Activated CD4-positive, alpha-beta T cell treated with anti-CD3 and anti-CD28 coated beads for 36 hours (primary cell): ENCODE measurements around the gene UBE3A. TPM values are rescaled to one million over a fixed set of nuclear protein-coding genes. Genes with fewer than 3 reads are reported as not detected.

Experiments used
- ATAC-seq: fragments of 200-7000 bp; cut with Tn5 transposase; one replicate; pipeline ENCODE4 v1.10.0; 2021; ENCODE audit warnings: mild to moderate bottlenecking, moderate library complexity
- CTCF ChIA-PET: fragments of 350-600 bp; sonication (Branson Sonifier 250); formaldehyde crosslinking; loops from one replicate; lab custom pipeline; 2021; ENCODE audit warnings: antibody characterized with exemption; lab: Charles Lee
- POLR2A ChIA-PET: fragments of 350-600 bp; sonication (Branson Sonifier 250); formaldehyde crosslinking; loops from one replicate; lab custom pipeline; 2021; ENCODE audit warnings: antibody characterized with exemption, inconsistent platforms; lab: Charles Lee
- DNase-seq: peaks from one replicate; pipeline ENCODE4 v3.0.0-alpha.2; 2020
- H3K27ac Mint-ChIP-seq: one replicate; pipeline ENCODE4 v1.8.0; 2021; ENCODE audit warnings: mixed read lengths
- H3K27me3 Mint-ChIP-seq: one replicate; pipeline ENCODE4 v1.8.0; 2021; ENCODE audit warnings: mixed read lengths
- H3K36me3 Mint-ChIP-seq: one replicate; pipeline ENCODE4 v1.8.0; 2021; ENCODE audit warnings: low read depth, mixed read lengths
- H3K4me1 Mint-ChIP-seq: one replicate; pipeline ENCODE4 v1.8.0; 2021; ENCODE audit warnings: mixed read lengths
- H3K4me3 Mint-ChIP-seq: one replicate; pipeline ENCODE4 v1.8.0; 2021; ENCODE audit warnings: mild to moderate bottlenecking, moderate library complexity, mixed read lengths
- H3K9me3 Mint-ChIP-seq: one replicate; pipeline ENCODE4 v1.8.0; 2021; ENCODE audit warnings: low read depth, mixed read lengths
- intact Hi-C, 2 experiments: fragments of 100-400 bp; cut with DNase I in 1 of 2; cut with micrococcal nuclease in 1 of 2; formaldehyde crosslinking; loops; one replicate each; pipeline versions ENCODE4 v1.14.2 to v1.15.1; 2022 to 2024; cut with DNase I, micrococcal nuclease
- total RNA-seq, 2 experiments: library from RNA; stranded (reverse); gene quantifications; one replicate each; pipeline ENCODE4 v1.2.3, GENCODE V29; 2021

UBE3A gene
- total RNA-seq, result 100 to 1,000 TPM; 101 to 139 TPM

DNA sequence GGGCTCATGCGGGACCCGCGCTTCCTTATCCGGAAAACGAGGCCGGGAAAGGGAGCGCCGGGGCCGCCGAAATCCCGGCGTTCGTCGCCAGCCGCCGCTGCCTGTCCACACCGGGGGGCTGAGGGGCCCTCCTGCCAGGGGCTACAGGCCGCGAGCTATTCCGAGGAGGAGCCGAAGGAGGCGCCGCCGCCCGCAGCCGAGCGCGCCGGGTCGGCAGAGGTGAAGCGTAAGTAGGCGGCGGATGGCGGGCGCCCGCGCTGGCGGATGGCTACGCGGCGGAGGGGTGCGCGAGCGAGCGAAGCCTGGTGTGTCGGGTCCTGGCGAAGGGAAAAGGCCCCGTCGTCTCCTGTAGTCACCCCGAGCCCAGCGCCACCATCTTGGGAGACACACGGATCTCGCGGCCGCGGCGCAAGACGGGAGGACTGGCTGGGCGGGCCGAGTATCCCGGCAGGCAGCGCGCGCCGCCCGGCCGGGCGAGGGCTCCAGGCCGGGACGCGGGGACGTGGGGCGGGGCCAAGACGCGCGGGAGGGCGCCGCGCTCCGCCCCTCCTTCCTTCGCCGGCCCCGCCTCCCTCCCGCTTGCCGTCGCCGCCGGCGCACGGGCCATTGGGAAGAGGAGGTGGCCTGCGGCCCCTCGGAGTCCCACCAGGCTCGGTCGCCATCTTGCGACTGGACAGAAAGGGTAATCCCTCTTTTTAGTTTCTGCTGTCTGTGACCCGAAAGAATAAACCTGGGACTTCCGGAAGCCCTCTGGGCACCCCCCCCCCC lies at the start of gene UBE3A:
Gene UBE3A (minus strand): TSS at position 424 of the 768 bp plus-strand sequence. CDS start 29,917 bp downstream, outside the sequence.
- Mint-ChIP-seq H3K4me3 (peak within 1 kb of the TSS; percentile 90), H3K9me3 (no peaks in the 10 kb centered on the region), H3K36me3 (peaks cover 14% of the 10 kb centered on the region), H3K27ac (peak within 1 kb of the TSS; percentile 94), H3K4me1 (peaks cover 30% of the 10 kb centered on the region), H3K27me3 (no peaks in the 10 kb centered on the region)
- ATAC-seq, result peak; percentile 94
- CTCF ChIA-PET, result no interaction called here
- POLR2A ChIA-PET, result no interaction called here
- peak; percentile 94 for DNase-seq
- intact Hi-C loops, result loop anchor here (1.0 to 5.0 kb wide), 8 partner anchors 32 to 665 kb away; partner anchors contain the start of gene ATP10A (in 1 of the 2)

DNA sequence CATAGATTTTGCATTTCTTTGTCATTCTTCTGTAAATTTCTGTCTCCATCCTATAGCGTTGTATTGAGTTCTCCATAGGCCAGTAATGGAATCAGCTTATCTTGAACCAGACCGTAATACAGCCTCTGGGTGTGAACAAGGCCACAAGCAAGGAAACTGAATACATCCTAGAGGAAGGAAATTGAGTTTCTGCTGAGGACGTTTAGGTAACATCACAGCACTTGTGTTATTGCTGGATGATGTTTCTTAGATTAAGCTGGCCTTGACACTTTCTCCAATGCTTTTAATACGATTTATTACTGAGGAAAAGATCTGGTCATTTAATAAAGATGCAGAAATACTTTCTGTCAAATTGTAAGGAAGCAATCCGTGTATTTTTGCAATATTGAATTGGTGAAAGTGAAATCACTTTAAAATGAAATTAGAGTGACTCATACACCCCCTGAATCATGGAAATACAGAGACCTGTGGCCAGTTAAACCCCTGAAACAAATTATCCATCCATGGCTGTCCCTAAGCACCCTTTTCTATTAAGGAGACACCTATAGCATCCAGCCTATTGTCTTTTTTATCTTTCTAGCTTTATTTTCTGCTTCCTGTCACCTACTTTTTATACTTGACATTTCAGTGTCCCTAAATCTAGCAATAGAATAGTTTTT lies 48.5 kb upstream of the UBE3A start:
- ATAC-seq (no peak), DNase-seq (no peak)
- ChIA-PET POLR2A (no interaction called here), CTCF (interaction anchor here (0.6 kb wide), 1 partner anchor 1929 kb away, joined by 4 read pairs; no protein-coding TSS in a partner anchor)
- Mint-ChIP-seq H3K27me3 (no peaks in the 10 kb centered on the region), H3K9me3 (peaks cover 10% of the 10 kb centered on the region), H3K27ac (no peak overlapping the region), H3K36me3 (peaks cover 3% of the 10 kb centered on the region), H3K4me3 (no peak overlapping the region), H3K4me1 (no peaks in the 10 kb centered on the region)
- intact Hi-C loops, result no loop called here

DNA sequence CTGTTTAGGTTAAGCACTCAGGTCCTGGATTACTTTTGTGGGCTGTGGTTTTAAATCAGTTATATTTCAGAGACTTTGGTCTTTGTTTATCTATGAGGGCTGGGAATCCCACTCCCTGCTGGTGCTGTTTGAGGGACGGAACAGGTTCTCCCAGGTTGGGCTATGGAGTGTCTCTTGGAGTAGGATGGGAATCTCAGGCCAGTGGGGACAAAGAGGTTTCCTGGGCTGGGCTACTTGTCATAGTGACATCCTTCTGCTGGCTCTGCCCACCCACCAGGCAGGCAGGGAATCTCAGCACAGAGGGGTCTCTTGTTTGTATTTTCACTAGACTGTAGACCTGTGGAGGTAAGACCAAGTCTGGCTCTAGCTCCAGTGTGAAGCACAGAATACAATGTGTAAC lies 47.2 kb upstream of the UBE3A start:
- ChIA-PET POLR2A (no interaction called here), CTCF (no interaction called here)
- no peak for ATAC-seq
- Mint-ChIP-seq H3K36me3 (peaks cover 3% of the 10 kb centered on the region), H3K27me3 (peaks cover 5% of the 10 kb centered on the region), H3K4me3 (no peak overlapping the region), H3K4me1 (peaks cover 4% of the 10 kb centered on the region), H3K9me3 (peaks cover 10% of the 10 kb centered on the region), H3K27ac (no peak overlapping the region)
- DNase-seq, result no peak
- intact Hi-C loops, result no loop called here

DNA sequence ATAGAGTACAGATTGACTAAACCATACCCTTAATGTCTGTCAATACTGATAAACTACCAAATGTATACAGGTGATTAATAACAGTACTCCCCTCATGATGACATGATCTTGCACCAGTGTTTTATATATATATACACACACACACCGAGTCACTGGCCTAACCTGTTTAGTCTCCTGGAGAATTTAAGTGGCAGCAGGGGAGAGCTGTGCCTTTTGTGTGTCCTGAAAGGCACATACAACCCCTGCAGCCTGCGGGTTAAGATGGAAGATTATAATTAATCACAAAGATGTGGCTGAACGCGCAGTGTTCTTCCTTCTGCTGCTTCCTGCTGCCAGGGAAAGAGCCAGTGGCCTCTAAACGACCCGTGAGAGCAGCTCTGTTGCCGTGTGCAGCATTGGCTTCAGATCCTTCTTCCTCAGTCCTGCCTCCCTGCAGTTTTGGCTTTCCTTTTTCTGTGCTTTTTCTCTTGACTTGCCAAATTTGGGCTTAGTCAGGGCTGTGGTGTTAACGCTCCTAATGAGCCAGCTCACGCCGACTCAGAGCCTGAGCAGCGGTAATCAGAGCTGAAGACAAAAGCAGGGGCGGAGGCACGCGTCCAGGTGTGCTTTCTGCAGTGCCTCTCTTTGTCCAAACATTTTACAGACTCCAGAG lies 42.5 kb upstream of the UBE3A start:
- no peaks in the 10 kb centered on the region for H3K9me3 Mint-ChIP-seq
- peak; percentile 5 for DNase-seq
- no peak for ATAC-seq
- H3K4me3 Mint-ChIP-seq, result no peak overlapping the region
- H3K27me3 Mint-ChIP-seq, result peaks cover 13% of the 10 kb centered on the region
- CTCF ChIA-PET, result no interaction called here
- peaks cover 4% of the 10 kb centered on the region for H3K4me1 Mint-ChIP-seq
- intact Hi-C loops, result no loop called here
- no peaks in the 10 kb centered on the region for H3K36me3 Mint-ChIP-seq
- POLR2A ChIA-PET, result no interaction called here
- no peak overlapping the region for H3K27ac Mint-ChIP-seq

DNA sequence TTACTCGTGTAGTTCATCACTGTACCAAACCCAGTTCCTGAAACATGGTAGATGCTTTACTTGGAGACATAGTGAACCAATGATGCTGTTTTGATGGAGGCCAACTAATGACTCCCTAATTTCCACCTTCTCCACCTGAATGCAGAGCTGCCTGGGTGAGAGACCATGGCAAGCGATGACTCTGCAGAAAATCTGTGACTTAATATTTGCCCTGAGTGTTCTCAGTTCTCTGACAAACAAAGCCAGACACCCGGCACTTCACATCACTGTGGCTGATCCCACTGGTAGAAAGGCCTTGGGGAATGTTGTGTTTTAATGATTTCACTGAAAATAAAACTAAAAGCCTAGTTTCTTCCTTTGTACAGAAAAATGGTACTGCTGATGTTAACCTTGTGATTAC lies 39.5 kb upstream of the UBE3A start:
- no peak for ATAC-seq
- peaks cover 4% of the 10 kb centered on the region for H3K4me1 Mint-ChIP-seq
- intact Hi-C loops, result no loop called here

GRCh38 chr15:25477816-25478215 lies 39.0 kb upstream of the UBE3A start:
- intact Hi-C loops, result no loop called here
- ChIA-PET CTCF (no interaction called here), POLR2A (no interaction called here)
- H3K36me3 Mint-ChIP-seq, result no peaks in the 10 kb centered on the region
- H3K27me3 Mint-ChIP-seq, result peaks cover 13% of the 10 kb centered on the region
- no peak overlapping the region for H3K4me3 Mint-ChIP-seq
- DNase-seq (no peak), ATAC-seq (no peak)
- peaks cover 3% of the 10 kb centered on the region for H3K9me3 Mint-ChIP-seq
- peaks cover 4% of the 10 kb centered on the region for H3K4me1 Mint-ChIP-seq
- no peak overlapping the region for H3K27ac Mint-ChIP-seq

More for the DNA sequence above, 39.5 kb upstream of the UBE3A start:
- Mint-ChIP-seq H3K4me3 (no peak overlapping the region), H3K36me3 (no peaks in the 10 kb centered on the region), H3K9me3 (no peaks in the 10 kb centered on the region), H3K27ac (no peak overlapping the region), H3K27me3 (peaks cover 13% of the 10 kb centered on the region)
- no peak for DNase-seq
- ChIA-PET CTCF (no interaction called here), POLR2A (no interaction called here)

DNA sequence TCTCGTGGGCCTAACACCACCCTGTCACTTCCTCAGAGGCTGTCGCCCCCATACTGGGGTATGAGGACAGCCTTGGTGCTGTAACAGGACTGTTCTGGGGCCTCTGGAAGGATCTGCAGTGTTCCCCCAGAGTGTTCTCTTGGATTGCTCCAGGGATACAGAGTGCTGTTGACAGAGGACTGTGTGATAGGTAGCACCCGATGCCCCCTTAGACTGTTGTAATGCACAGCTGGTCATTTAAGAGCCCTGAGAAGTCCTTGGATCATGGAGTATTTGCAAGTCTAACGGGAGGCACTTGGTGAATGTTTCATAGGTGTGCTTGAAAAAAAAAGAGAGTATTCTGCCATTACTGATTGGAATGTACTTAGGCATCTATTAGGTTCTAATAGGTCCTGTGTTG lies 35.4 kb upstream of the UBE3A start:
- Mint-ChIP-seq H3K27ac (no peak overlapping the region), H3K27me3 (no peaks in the 10 kb centered on the region), H3K36me3 (no peaks in the 10 kb centered on the region), H3K4me1 (no peaks in the 10 kb centered on the region), H3K9me3 (peaks cover 13% of the 10 kb centered on the region), H3K4me3 (no peak overlapping the region)
- ATAC-seq, result no peak
- POLR2A ChIA-PET, result no interaction called here
- CTCF ChIA-PET, result interaction anchor here (0.6 kb wide), 1 partner anchor 1835 kb away, joined by 3 read pairs; no protein-coding TSS in a partner anchor
- intact Hi-C loops, result no loop called here
- DNase-seq, result no peak

- no peaks in the 10 kb centered on the region for H3K36me3 Mint-ChIP-seq
- intact Hi-C loops, result no loop called here
- DNase-seq, result no peak
- peaks cover 2% of the 10 kb centered on the region for H3K27me3 Mint-ChIP-seq
- peaks cover 13% of the 10 kb centered on the region for H3K9me3 Mint-ChIP-seq
- H3K4me3 Mint-ChIP-seq, result no peak overlapping the region
- ChIA-PET CTCF (no interaction called here), POLR2A (no interaction called here)
- no peak for ATAC-seq
- H3K27ac Mint-ChIP-seq, result no peak overlapping the region
- no peaks in the 10 kb centered on the region for H3K4me1 Mint-ChIP-seq
Measured at GRCh38 chr15:25470230-25470629, 31.4 kb upstream of the UBE3A start.

DNA sequence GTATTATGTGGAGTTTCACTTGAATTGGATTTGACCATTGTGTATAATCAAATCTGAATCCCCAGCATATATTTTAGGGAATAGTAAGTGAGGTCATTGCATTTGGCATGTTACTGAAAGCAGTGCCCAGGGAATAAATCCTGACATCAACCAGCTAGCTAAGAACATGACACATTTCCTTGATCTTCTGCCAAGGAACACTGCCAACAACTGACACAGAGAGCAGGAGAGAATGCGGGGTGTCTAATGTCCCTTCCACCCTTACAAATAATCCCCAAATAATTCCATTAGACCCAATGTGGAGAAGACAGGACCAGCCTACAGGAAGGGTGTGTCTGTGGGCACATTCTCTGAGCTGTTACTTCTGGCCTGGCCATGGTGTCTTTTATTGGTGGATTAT lies 30.6 kb upstream of the UBE3A start:
- ChIA-PET POLR2A (no interaction called here), CTCF (interaction anchor here (0.5 kb wide), 1 partner anchor 159 kb away, joined by 3 read pairs; no protein-coding TSS in a partner anchor)
- Mint-ChIP-seq H3K9me3 (peaks cover 13% of the 10 kb centered on the region), H3K36me3 (no peaks in the 10 kb centered on the region), H3K27ac (no peak overlapping the region), H3K4me3 (no peak overlapping the region), H3K27me3 (peaks cover 2% of the 10 kb centered on the region), H3K4me1 (no peaks in the 10 kb centered on the region)
- intact Hi-C loops, result no loop called here
- DNase-seq (no peak), ATAC-seq (no peak)

- H3K4me1 Mint-ChIP-seq, result no peaks in the 10 kb centered on the region
- CTCF ChIA-PET, result no interaction called here
- intact Hi-C loops, result no loop called here
- no peaks in the 10 kb centered on the region for H3K36me3 Mint-ChIP-seq
- DNase-seq (no peak), ATAC-seq (no peak)
- H3K9me3 Mint-ChIP-seq, result peaks cover 13% of the 10 kb centered on the region
- H3K27me3 Mint-ChIP-seq, result peaks cover 2% of the 10 kb centered on the region
- no peak overlapping the region for H3K27ac Mint-ChIP-seq
- no peak overlapping the region for H3K4me3 Mint-ChIP-seq
- POLR2A ChIA-PET, result no interaction called here
Measured at GRCh38 chr15:25468611-25469010, 29.8 kb upstream of the UBE3A start.

DNA sequence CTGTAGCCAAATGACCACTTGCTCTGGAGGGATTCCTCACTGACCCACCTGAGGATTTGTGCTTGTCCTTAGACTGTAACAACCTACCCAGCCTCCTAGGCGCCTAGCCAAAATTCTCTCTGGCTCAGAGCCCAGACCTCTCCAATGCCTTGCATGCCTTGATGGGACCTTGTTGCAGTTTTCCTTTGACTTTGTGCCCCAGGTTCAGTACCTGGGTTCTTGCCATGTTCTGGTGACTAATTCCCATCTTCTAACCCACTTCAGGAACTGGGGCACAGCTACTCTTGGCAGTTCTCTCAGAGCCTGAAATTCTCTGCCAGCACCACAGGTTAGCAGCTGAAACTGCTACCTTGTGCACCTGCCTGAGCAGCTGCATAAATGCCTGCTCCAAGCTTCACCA lies 27.0 kb upstream of the UBE3A start:
- ChIA-PET POLR2A (no interaction called here), CTCF (no interaction called here)
- no peaks in the 10 kb centered on the region for H3K36me3 Mint-ChIP-seq
- H3K27me3 Mint-ChIP-seq, result peaks cover 4% of the 10 kb centered on the region
- peaks cover 2% of the 10 kb centered on the region for H3K9me3 Mint-ChIP-seq
- ATAC-seq (no peak), DNase-seq (no peak)
- no peak overlapping the region for H3K4me3 Mint-ChIP-seq
- intact Hi-C loops, result no loop called here
- no peaks in the 10 kb centered on the region for H3K4me1 Mint-ChIP-seq
- no peak overlapping the region for H3K27ac Mint-ChIP-seq
